ENCODE data around the gene CECR2. TPM values are rescaled to one million over a fixed set of nuclear protein-coding genes. Genes with fewer than 3 reads are reported as not detected.

Gene CECR2
- not detected in 2 replicates for total RNA-seq (2014; rRNA removed; shearing (Covaris generic))

DNA sequence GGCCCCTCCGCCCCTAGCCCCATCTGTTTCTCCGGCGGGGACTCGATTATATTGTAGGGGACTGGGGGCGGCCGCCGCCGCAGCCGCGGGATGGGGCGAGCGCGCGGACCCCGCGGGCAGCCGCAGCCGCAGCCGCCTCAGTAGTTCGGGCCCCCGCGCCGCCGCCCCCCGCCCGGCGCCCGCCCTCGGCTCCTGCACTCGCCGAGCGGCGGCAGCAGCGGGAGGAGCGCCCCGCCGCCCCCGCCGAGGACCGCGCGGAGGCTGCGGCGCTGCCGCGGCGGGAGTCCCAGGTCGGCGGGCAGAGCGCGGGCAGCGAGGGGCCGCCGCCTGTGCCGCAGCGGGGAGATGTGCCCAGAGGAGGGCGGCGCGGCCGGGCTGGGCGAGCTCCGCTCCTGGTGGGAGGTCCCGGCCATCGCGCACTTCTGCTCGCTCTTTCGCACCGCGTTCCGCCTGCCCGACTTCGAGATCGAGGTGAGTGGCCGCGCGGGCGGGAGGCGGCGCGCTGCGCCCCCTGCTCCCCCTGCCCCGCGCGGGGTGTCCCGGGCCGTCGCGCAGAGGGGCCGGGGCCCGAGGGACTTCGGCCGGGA lies at the start of gene CECR2:
TSS of gene CECR2 (plus strand) at position 22 of the 587 bp plus-strand sequence. CDS start at position 346, 324 bp downstream.
- no peak for DNase-seq (ENCODE audit: low spot score)

DNA sequence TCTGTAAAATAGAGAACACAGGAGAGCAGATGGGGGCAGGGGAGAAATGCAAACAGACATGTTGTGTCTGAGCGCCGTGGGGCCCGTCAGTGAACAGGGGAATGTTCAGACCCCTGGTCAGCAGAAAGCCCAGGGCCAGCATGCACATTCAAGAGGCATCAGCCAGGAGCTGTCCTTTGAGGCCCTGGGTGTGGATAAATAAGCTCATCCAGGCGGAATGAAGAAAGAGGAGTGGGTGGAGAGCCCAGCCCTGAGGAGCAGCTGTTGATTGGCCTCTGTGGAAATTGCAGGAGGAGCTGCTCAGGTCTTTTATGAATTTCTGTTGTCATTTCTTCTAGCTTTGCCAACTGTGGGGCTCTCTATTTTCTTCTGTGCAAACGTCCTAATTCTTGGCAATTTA lies 49.7 kb upstream of the CECR2 start:
- no peak for DNase-seq (ENCODE audit: low spot score)

DNA sequence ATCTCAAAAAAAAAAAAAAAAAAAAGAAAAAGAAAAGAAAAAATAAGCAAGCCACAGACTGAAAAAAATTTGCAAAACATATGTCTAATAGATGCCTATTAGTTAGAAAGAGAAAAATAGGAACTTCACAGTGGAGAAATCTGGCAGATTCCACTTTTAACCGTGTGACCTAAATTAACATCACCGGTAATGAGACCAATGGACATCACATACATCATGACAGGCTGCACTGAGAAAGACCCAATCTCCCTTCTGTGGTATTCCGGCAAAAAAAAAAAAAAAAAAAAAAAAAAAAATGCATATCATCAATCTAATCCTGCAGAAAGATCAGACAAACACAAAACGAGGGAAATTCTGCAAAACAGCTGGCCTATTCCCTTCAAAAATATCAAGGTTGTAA lies 46.7 kb upstream of the CECR2 start:
- no peak for DNase-seq (ENCODE audit: low spot score)

DNA sequence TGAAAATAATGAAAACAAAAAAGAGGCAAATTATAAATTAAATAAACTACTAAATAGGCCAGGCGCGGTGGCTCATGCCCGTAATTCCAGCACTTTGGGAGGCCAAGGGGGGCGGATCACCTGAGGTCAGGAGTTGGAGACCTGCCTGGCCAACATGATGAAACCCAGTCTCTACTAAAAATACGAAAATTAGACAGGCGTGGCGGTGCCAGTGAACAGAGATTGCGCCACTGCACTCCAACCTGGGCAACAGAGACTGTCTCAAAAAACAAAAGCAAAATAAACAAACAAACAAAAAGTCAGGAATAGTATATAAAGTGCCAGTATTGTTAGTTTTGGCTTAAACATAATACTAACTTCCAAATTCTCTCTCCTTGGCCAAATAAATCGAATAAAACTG lies 37.6 kb upstream of the CECR2 start:
- no peak for DNase-seq (ENCODE audit: low spot score)

DNA sequence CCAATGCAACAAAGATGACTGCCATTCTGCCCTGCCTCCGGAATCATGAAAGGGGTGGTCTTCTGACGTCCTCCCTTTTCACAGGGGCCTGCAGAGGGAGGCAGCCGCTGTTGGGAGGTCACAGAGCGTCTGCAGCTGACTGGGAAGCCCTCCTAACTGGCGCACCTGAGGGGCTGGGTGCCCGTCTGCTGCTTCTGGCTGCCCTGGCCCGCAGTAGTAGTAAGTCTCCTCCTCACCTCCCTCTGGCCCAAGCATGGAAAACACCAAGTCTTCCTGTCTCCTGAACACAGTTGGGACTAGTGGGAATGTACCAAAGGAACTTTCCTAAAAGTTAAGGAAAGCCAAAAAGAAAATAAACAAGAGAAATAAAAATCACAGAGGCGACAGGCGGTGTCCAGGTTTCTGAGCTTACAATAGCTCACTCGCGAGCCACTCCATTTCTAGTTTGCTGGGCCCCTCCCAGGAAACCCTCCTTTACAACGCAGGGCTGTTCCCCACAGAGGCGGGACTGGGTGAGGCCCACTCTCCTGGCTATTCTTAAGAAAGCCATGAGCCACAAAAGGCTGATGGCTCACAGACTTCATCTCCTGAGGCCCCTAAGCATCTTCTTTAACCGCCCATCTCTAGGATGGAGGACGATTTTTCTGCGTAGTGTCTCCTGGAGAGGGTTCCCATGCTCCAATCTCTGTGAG lies 37.0 kb upstream of the CECR2 start:
- no peak for DNase-seq (ENCODE audit: low spot score)

DNA sequence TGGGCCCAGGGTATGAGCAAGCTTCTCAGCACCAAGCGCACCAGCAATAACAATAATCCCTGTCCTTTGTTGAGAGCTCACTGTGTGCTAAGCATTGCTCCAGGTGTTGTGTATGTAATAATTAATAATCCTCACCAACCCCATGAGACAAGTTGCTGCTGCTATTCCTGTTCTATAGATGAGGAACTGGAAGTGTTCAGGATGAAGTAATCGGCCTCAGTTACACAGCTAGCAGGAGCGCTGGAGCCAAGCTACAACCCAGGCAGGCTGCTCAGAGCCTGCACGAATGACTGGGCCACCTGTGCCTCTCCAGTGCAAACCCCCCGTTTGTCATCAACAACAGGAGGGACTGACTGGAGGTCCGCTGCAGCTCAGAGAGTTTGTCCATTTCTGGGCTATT lies 35.2 kb upstream of the CECR2 start:
- DNase-seq (ENCODE audit: low spot score) = no peak

- DNase-seq (ENCODE audit: low spot score) = no peak
Observed at GRCh38 chr22:17334983-17335382, 34.3 kb upstream of the CECR2 start.

DNA sequence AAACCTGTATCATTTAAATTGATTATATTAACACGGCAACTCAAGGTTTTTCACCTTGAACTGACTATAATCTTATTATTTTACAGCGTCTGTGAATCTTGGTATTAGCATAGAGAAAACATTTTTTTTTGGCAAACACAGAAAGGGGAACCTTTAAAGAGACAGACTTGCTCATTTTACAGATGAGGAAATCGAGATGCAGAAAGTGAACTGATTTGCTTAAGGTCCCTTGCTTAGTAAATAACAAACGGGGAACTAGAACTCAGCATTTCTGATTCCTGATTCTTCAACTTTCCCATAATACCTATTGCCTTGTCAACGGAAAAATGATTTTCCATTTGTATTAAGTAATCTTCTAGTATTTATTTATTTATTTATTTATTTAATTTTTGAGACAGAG lies 33.2 kb upstream of the CECR2 start:
- DNase-seq (ENCODE audit: low spot score) = no peak

GRCh38 chr22:17337639-17338038 lies 31.6 kb upstream of the CECR2 start:
- no peak for DNase-seq (ENCODE audit: low spot score)

DNA sequence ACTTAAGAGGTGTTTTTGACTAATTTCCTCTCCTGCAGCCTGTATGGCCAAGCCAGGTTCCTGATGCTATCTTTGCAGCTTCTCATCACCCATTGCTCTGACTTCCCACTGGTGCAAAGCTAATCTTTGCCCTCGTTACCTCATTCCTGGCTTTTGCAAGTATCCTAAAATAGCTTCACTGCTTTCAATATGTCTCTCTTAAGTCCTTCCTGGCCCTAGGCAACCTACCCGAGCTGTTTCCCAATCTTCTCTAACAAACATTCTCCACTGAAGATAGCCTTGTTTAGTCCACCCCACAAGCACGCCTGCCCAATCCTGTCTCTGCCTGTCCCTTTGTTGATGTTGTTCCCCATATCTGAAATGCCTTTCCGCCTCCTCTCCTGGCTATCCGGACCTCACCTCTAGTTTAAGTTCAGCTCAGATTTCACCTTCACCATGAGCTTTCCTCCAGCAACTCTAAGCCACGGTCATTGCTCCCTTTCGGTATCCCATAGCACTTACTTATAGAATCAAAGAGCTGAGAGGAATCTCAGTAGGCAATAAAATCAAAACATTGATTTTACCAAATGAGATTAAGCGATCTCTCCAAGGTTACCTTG lies 30.1 kb upstream of the CECR2 start:
- DNase-seq (ENCODE audit: low spot score) = no peak

GRCh38 chr22:17342361-17342760 lies 26.9 kb upstream of the CECR2 start:
- DNase-seq (ENCODE audit: low spot score) = no peak

- no peak for DNase-seq (ENCODE audit: low spot score)
Observed at GRCh38 chr22:17343766-17344165, 25.5 kb upstream of the CECR2 start.

- no peak for DNase-seq (ENCODE audit: low spot score)
Observed at GRCh38 chr22:17346578-17346977, 22.7 kb upstream of the CECR2 start.

- DNase-seq (ENCODE audit: low spot score) = no peak
Observed at GRCh38 chr22:17347724-17348123, 21.5 kb upstream of the CECR2 start.

DNA sequence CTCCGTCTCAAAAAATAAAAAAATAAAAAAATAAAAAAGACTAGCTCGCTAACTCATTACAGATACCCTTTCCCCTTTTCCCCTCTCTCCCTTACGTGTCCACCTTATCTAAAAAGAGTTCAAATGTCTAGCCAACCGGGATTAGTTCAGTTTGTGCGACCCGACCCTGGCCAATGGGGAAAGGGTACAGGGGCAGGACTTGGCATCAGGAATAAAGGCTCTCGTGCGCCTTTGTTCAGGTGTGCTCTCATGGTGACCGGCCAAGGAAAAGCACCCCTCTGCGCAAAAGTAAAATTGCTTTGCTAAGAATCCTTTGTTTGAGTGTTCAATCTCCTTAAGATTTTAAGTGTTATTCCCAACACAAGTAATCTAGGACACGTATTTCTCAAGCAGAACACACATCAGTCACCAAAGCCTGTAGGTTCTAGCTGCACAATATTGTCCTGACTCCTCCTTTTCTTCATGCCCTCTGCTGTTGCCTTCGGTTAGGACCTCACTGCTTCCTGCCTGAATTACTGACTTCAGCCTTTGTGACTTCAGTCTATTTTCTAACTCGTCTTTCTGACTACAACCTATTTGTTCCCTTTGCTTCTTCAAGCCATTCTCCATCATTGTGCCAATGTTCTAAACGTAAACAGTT lies 20.7 kb upstream of the CECR2 start:
- DNase-seq (ENCODE audit: low spot score) = no peak

- DNase-seq (ENCODE audit: low spot score) = no peak
Observed at GRCh38 chr22:17349172-17349571, 20.1 kb upstream of the CECR2 start.

- DNase-seq (ENCODE audit: low spot score) = no peak
Observed at GRCh38 chr22:17350292-17350691, 19.0 kb upstream of the CECR2 start.

- DNase-seq (ENCODE audit: low spot score) = no peak
Observed at GRCh38 chr22:17352798-17353197, 16.5 kb upstream of the CECR2 start.

DNA sequence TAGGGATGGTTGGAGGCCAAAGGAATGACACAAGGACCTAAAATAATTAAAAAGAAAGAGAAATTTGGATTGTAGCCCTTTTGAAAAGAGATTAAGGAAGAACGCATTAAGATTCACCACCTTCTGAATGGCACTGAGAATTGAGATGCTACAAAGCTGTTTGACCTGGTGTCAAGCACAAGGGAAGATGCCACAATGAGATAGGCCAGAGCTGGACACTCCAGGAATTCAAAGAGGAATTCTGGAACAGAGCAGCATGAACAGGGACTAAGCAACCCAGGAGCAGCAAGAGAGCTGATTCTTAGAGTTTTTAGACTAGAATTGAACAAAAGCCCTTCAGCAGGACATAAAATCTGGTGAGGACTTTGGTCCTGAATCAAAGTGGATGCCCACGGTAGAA lies 11.6 kb upstream of the CECR2 start:
- no peak for DNase-seq (ENCODE audit: low spot score)

DNA sequence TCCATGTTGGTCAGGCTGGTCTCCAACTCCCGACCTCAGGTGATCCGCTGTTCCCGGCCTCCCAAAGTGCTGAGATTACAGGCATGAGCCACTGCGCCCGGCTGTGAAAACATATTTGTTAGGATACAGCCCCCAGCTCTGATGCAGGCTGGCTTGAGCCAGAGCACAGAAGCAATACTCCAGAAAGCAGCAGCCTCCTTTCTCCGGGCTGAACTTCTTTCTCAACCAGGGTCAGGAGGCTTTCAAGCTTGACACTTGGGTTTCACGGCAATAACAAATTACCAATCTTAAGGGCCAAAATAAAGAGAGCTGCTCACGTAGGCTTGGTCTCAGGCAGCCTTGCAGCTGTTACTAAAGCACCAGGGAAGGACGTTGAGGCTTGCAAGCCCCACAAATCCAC lies 10.8 kb upstream of the CECR2 start:
- no peak for DNase-seq (ENCODE audit: low spot score)

DNA sequence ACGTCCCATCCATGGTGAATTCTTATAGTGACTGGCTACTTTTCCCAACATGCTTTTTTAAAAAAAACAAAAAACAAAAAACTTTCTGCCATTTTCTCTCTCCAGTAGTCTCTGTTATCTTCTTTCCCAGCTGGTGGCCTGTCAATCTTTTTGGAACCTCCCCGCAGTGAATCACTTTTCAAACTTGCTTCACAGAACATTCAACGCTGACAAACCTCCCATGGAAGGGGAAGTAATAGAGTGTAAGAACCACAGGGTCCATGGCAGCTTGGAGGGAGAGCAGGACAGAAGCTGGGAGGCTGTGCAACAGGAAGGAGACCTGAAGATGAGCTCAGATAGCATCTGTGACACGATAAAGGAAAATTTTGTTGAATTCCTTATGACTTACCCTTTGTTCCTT lies 9.8 kb upstream of the CECR2 start:
- DNase-seq (ENCODE audit: low spot score) = no peak

GRCh38 chr22:17366329-17366728 lies 2.9 kb upstream of the CECR2 start:
- no peak for DNase-seq (ENCODE audit: low spot score)

GRCh38 chr22:17366830-17367229 lies 2.4 kb upstream of the CECR2 start:
- no peak for DNase-seq (ENCODE audit: low spot score)
